ENCODE results near the gene PTPRD.

DNA sequence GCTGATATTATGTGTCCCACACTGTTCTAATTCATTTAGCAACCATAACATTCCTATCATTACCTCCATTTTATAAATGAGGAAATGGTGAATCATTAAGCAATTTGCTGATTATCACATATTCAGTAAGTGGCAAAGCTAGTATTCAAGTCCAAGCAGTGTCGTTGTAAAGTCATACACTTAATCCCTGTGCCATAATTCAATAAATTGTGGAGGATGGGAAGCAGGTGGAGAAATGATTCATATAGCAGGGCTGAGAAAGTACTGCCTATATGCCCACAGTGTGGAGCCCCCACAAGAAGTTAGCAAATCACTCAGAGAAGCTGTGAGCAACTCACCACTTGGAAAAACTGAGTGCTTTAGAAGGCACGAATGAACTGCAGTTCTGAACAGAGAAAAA, 691.0 kb downstream of the PTPRD start:
- TF ChIP-seq, protein P1, sequence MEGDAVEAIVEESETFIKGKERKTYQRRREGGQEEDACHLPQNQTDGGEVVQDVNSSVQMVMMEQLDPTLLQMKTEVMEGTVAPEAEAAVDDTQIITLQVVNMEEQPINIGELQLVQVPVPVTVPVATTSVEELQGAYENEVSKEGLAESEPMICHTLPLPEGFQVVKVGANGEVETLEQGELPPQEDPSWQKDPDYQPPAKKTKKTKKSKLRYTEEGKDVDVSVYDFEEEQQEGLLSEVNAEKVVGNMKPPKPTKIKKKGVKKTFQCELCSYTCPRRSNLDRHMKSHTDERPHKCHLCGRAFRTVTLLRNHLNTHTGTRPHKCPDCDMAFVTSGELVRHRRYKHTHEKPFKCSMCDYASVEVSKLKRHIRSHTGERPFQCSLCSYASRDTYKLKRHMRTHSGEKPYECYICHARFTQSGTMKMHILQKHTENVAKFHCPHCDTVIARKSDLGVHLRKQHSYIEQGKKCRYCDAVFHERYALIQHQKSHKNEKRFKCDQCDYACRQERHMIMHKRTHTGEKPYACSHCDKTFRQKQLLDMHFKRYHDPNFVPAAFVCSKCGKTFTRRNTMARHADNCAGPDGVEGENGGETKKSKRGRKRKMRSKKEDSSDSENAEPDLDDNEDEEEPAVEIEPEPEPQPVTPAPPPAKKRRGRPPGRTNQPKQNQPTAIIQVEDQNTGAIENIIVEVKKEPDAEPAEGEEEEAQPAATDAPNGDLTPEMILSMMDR (IDR thresholded peaks at IDR 0.05), result no peak
- TF ChIP-seq POLR2AphosphoS5 (IDR thresholded peaks at IDR 0.05; ENCODE audit: low read depth, low read length), result no peak
- TF ChIP-seq TCF7L2 (IDR thresholded peaks at IDR 0.05; ENCODE audit: low read depth, low read length), result no peak
- TF ChIP-seq SIN3A (IDR thresholded peaks at IDR 0.05; ENCODE audit: borderline replicate concordance, insufficient read depth, low read depth, low read length), result no peak
- TF ChIP-seq, protein P2, sequence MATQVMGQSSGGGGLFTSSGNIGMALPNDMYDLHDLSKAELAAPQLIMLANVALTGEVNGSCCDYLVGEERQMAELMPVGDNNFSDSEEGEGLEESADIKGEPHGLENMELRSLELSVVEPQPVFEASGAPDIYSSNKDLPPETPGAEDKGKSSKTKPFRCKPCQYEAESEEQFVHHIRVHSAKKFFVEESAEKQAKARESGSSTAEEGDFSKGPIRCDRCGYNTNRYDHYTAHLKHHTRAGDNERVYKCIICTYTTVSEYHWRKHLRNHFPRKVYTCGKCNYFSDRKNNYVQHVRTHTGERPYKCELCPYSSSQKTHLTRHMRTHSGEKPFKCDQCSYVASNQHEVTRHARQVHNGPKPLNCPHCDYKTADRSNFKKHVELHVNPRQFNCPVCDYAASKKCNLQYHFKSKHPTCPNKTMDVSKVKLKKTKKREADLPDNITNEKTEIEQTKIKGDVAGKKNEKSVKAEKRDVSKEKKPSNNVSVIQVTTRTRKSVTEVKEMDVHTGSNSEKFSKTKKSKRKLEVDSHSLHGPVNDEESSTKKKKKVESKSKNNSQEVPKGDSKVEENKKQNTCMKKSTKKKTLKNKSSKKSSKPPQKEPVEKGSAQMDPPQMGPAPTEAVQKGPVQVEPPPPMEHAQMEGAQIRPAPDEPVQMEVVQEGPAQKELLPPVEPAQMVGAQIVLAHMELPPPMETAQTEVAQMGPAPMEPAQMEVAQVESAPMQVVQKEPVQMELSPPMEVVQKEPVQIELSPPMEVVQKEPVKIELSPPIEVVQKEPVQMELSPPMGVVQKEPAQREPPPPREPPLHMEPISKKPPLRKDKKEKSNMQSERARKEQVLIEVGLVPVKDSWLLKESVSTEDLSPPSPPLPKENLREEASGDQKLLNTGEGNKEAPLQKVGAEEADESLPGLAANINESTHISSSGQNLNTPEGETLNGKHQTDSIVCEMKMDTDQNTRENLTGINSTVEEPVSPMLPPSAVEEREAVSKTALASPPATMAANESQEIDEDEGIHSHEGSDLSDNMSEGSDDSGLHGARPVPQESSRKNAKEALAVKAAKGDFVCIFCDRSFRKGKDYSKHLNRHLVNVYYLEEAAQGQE (IDR thresholded peaks at IDR 0.05; ENCODE audit: insufficient read depth in 1 of 2, low read depth in 2 of 2, low read length in 1 of 2), result no peak
